SK-N-SH (cell line): ENCODE measurements around the gene PSMA6.

Experiments
- RCOR1 ChIP-seq: fragments of 150-350 bp; IDR thresholded peaks from 2 replicates; pipeline ENCODE4 v1.6.1; 2017; ENCODE audit warnings: antibody characterized with exemption, low read length
- YY1 ChIP-seq: IDR thresholded peaks from 2 replicates; pipeline ENCODE4 v1.4.0; 2012; ENCODE audit warnings: low read depth, mild to moderate bottlenecking
- TF ChIP-seq, protein P1 (sequence below): IDR thresholded peaks from 2 replicates; pipeline ENCODE4 v1.6.1; 2012; ENCODE audit warnings: mild to moderate bottlenecking, low read depth, low read length, moderate library complexity
- TF ChIP-seq, protein P2 (sequence below): IDR thresholded peaks from 2 replicates; pipeline ENCODE4; 2012
- TF ChIP-seq, protein P3 (sequence below): IDR thresholded peaks from 2 replicates; pipeline ENCODE4 v1.4.0; 2012; ENCODE audit warnings: low read depth

DNA sequence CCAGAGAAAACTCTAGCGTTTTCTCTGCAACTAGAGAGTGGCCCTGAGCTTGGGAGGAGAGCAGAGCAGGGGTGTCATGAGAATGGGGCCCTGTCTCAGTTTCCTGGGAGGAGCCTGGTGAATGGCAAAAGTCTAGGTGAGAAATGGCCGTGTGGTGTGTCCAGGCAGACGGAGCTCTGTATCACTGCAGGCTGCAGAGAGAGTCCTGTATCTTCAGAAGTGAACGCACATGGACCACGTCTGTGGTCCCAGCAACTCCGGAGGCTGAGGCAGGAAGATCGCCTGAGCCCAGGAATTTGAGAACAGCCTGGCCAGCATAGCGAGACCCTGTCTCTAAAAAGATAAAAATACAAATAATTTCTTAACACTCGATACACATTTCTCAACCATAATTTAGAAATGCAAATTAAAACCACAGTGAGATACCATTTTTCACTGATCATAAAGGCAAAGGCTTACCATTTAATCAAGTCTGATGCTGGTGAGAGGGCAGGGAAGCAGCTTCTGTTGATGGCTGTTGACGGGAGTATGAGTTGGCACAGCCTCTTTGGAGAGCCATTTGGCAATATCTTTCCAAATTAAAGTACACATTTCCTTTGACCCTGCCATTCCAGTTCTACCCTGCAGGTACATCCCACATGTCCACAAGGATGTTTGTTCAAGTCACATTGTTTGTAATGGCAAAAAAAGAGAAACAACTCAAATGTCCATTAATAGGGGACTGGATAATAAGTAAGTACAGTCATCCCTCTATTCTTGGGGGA is 61.4 kb downstream of the PSMA6 start:
- TF ChIP-seq YY1 (no peak), RCOR1 (no peak)
- TF ChIP-seq, protein P1, sequence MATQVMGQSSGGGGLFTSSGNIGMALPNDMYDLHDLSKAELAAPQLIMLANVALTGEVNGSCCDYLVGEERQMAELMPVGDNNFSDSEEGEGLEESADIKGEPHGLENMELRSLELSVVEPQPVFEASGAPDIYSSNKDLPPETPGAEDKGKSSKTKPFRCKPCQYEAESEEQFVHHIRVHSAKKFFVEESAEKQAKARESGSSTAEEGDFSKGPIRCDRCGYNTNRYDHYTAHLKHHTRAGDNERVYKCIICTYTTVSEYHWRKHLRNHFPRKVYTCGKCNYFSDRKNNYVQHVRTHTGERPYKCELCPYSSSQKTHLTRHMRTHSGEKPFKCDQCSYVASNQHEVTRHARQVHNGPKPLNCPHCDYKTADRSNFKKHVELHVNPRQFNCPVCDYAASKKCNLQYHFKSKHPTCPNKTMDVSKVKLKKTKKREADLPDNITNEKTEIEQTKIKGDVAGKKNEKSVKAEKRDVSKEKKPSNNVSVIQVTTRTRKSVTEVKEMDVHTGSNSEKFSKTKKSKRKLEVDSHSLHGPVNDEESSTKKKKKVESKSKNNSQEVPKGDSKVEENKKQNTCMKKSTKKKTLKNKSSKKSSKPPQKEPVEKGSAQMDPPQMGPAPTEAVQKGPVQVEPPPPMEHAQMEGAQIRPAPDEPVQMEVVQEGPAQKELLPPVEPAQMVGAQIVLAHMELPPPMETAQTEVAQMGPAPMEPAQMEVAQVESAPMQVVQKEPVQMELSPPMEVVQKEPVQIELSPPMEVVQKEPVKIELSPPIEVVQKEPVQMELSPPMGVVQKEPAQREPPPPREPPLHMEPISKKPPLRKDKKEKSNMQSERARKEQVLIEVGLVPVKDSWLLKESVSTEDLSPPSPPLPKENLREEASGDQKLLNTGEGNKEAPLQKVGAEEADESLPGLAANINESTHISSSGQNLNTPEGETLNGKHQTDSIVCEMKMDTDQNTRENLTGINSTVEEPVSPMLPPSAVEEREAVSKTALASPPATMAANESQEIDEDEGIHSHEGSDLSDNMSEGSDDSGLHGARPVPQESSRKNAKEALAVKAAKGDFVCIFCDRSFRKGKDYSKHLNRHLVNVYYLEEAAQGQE = no peak
- TF ChIP-seq, protein P2, sequence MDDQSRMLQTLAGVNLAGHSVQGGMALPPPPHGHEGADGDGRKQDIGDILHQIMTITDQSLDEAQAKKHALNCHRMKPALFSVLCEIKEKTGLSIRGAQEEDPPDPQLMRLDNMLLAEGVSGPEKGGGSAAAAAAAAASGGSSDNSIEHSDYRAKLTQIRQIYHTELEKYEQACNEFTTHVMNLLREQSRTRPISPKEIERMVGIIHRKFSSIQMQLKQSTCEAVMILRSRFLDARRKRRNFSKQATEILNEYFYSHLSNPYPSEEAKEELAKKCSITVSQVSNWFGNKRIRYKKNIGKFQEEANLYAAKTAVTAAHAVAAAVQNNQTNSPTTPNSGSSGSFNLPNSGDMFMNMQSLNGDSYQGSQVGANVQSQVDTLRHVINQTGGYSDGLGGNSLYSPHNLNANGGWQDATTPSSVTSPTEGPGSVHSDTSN = no peak
- TF ChIP-seq, protein P3, sequence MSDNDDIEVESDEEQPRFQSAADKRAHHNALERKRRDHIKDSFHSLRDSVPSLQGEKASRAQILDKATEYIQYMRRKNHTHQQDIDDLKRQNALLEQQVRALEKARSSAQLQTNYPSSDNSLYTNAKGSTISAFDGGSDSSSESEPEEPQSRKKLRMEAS = no peak
